NT2/D1 (cell line): ENCODE data around the gene DYDC2.

Experiments used
- SUZ12 ChIP-seq: IDR thresholded peaks from 2 replicates; pipeline ENCODE4 v1.6.1; 2011; ENCODE audit not compliant: insufficient read length, insufficient read depth; ENCODE audit errors: extremely low read depth
- YY1 ChIP-seq: IDR thresholded peaks from 2 replicates; pipeline ENCODE4 v1.6.1; 2011; ENCODE audit not compliant: insufficient read length, insufficient read depth
- ZNF274 ChIP-seq: IDR thresholded peaks from 2 replicates; pipeline ENCODE4 v1.6.1; 2011; ENCODE audit warnings: mild to moderate bottlenecking, low read depth, low read length

- TF ChIP-seq ZNF274 (no peak), YY1 (no peak), SUZ12 (no peak)
Measured at GRCh38 chr10:80410122-80410521, 53.5 kb downstream of the DYDC2 start.
